Measurements from ENCODE around the gene NFX1. TPM values are rescaled to one million over a fixed set of nuclear protein-coding genes. Genes with fewer than 3 reads are reported as not detected.

The NFX1 gene
- total RNA-seq (2014; rRNA removed; shearing (Covaris generic)), result 14.0 and 21.9 TPM in 2 replicates

DNA sequence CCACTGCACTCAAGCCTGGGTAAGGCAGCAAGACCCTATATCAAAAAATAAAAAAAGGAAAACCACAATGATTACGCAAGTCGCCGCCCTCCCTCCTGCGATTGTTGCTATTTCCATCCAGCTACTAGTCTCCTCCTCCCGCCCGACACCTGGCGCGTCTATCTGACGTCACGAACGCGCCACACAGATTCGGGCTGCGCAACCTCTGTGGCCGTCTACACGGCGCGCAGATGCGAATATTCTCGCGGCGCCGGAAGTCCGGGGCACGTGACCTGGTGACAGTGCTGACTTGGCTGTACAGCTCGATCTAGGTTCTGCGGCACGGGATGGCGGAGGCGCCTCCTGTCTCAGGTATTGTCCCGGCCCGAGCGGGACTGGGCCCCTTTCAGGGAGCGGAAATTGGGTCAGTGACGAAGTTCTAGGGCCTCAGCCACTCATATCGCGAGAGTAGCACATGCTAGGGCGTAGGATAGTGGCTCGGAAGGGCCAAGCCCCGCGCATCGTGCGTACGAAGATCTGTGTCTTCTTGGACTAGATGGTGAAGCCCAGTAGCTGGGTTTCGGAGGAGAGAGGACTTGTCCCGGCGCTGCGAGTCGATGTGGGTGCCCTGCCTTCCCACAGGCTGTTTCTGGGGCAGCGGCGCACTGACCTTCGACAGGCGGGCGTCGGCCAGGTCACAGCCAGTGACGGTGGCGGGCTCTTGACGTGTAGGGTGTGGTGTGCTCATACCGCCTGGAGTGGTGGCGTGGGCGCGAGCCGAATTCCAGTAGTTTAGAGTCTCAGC lies at the start of gene NFX1:
Gene NFX1 (plus strand): TSS at position 270 of the 784 bp plus-strand sequence. CDS start 57 bp downstream, at position 327.
- no peaks in the 10 kb centered on the region for H3K27me3 ChIP-seq (ENCODE audit: control insufficient read depth, insufficient read depth, low read length)
- peaks cover 3% of the 10 kb centered on the region; the same call in 1 of the 2 replicates for H3K36me3 ChIP-seq (replicated peaks; ENCODE audit: control insufficient read depth, insufficient read depth, low read length)
- H3K4me3 ChIP-seq (ENCODE audit: insufficient read depth, low read depth, low read length), result peak within 1 kb of the TSS; percentile 96
- DNase-seq, result peak; percentile 95

- no peaks in the 10 kb centered on the region; the same call in 1 of the 2 replicates for H3K27me3 ChIP-seq (ENCODE audit: control insufficient read depth, insufficient read depth, low read length)
- no peak overlapping the region for H3K4me3 ChIP-seq (ENCODE audit: insufficient read depth, low read depth, low read length)
- no peak for DNase-seq
- H3K36me3 ChIP-seq (replicated peaks; ENCODE audit: control insufficient read depth, insufficient read depth, low read length), result no peaks in the 10 kb centered on the region
These were observed 49.0 kb upstream of the NFX1 start for GRCh38 chr9:33241298-33241697.

GRCh38 chr9:33242609-33243134 lies 47.6 kb upstream of the NFX1 start:
- Histone ChIP-seq H3K36me3 (replicated peaks; ENCODE audit: control insufficient read depth, insufficient read depth, low read length) (no peaks in the 10 kb centered on the region), H3K27me3 (ENCODE audit: control insufficient read depth, insufficient read depth, low read length) (no peaks in the 10 kb centered on the region), H3K4me3 (ENCODE audit: insufficient read depth, low read depth, low read length) (no peak overlapping the region)
- no peak for DNase-seq

- Histone ChIP-seq H3K36me3 (replicated peaks; ENCODE audit: control insufficient read depth, insufficient read depth, low read length) (no peaks in the 10 kb centered on the region), H3K4me3 (ENCODE audit: insufficient read depth, low read depth, low read length) (no peak overlapping the region), H3K27me3 (ENCODE audit: control insufficient read depth, insufficient read depth, low read length) (no peaks in the 10 kb centered on the region)
- DNase-seq, result no peak
These were observed 46.1 kb upstream of the NFX1 start for GRCh38 chr9:33244137-33244784.

DNA sequence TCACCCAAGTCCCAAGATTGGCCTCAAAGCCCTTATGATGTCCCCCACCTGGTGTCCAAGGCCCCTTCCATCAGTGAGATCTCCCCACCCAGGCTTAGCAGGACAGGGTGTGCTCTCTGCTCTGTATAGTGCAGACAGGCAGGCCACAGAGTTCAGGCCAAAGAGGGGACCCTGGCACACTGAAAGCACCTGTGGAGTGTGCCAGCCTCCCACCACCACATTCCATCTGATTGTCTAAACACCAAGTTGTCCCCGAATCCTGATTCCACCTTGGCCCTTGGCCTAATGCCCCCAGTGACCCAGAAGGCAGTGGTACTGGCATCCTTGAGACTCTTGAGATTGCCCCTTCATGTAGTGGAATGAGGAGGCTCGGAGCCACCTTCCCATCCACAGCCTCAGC lies 45.0 kb upstream of the NFX1 start:
- H3K36me3 ChIP-seq (replicated peaks; ENCODE audit: control insufficient read depth, insufficient read depth, low read length), result no peaks in the 10 kb centered on the region
- no peak overlapping the region for H3K4me3 ChIP-seq (ENCODE audit: insufficient read depth, low read depth, low read length)
- no peaks in the 10 kb centered on the region for H3K27me3 ChIP-seq (ENCODE audit: control insufficient read depth, insufficient read depth, low read length)
- DNase-seq, result no peak

DNA sequence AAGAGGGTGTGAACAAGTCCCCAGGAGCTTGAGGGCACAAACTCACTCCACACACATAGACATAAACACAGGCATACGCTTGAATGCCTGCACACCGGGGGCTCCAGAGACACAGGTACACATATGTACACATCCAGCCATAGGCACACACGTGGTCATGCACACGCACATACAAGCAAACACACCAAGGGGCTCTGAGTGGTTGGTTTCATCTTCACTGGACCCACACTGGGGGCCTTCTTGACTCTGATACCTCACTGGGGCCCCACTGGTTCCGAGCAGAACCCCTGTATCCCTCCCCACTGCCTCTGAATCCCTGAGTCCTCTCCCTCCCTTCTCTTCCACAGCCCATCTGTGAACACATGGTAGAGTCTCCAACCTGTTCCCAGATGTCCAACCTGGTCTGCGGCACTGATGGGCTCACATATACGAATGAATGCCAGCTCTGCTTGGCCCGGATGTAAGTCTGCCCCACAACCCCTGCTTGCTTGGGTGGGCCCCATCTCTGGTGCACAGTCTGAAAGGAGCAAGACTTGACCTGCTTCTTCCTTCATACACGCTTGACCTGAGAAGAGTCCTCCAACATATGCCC lies 44.0 kb upstream of the NFX1 start:
- DNase-seq, result no peak
- Histone ChIP-seq H3K36me3 (replicated peaks; ENCODE audit: control insufficient read depth, insufficient read depth, low read length) (no peaks in the 10 kb centered on the region), H3K4me3 (ENCODE audit: insufficient read depth, low read depth, low read length) (no peak overlapping the region), H3K27me3 (ENCODE audit: control insufficient read depth, insufficient read depth, low read length) (no peaks in the 10 kb centered on the region)

- DNase-seq, result no peak
- no peak overlapping the region for H3K4me3 ChIP-seq (ENCODE audit: insufficient read depth, low read depth, low read length)
- peaks cover 4% of the 10 kb centered on the region for H3K36me3 ChIP-seq (replicated peaks; ENCODE audit: control insufficient read depth, insufficient read depth, low read length)
- H3K27me3 ChIP-seq (ENCODE audit: control insufficient read depth, insufficient read depth, low read length), result no peaks in the 10 kb centered on the region
These were observed 41.7 kb upstream of the NFX1 start for GRCh38 chr9:33248606-33249005.

DNA sequence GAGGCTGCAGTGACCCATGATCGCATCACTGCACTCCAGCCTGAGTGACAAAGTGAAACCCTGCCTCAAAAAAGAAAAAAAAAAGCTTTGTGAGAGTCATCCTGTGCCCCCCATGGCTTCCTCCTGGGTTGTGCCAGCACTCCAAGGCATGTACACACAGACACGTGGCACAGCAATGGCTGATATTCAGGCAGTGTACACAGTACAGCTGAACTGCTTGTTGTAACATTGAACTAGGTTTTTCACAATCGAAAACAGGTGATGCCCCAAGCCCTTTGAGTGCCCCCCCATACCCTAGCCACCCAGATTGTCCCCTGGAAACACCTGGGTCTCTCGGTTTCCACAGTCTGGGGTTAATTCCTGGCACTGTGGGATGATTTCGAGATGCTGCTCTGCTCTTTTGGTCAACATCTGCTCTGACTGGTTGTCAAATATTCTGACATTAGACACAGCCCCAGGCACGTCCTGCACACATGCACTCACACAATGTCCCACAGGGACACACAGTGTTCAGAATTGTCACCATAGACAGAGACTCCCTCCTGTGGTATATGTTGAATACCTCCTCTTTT lies 41.1 kb upstream of the NFX1 start:
- H3K4me3 ChIP-seq (ENCODE audit: insufficient read depth, low read depth, low read length), result no peak overlapping the region
- no peaks in the 10 kb centered on the region for H3K27me3 ChIP-seq (ENCODE audit: control insufficient read depth, insufficient read depth, low read length)
- no peak for DNase-seq
- H3K36me3 ChIP-seq (replicated peaks; ENCODE audit: control insufficient read depth, insufficient read depth, low read length), result peaks cover 4% of the 10 kb centered on the region

GRCh38 chr9:33249983-33250382 lies 40.3 kb upstream of the NFX1 start:
- H3K36me3 ChIP-seq (replicated peaks; ENCODE audit: control insufficient read depth, insufficient read depth, low read length), result peaks cover 11% of the 10 kb centered on the region
- DNase-seq, result no peak
- no peak overlapping the region for H3K4me3 ChIP-seq (ENCODE audit: insufficient read depth, low read depth, low read length)
- no peaks in the 10 kb centered on the region for H3K27me3 ChIP-seq (ENCODE audit: control insufficient read depth, insufficient read depth, low read length)

GRCh38 chr9:33250458-33250995 lies 39.8 kb upstream of the NFX1 start:
- Histone ChIP-seq H3K36me3 (replicated peaks; ENCODE audit: control insufficient read depth, insufficient read depth, low read length) (peaks cover 16% of the 10 kb centered on the region), H3K4me3 (ENCODE audit: insufficient read depth, low read depth, low read length) (no peak overlapping the region), H3K27me3 (ENCODE audit: control insufficient read depth, insufficient read depth, low read length) (no peaks in the 10 kb centered on the region)
- DNase-seq, result no peak

DNA sequence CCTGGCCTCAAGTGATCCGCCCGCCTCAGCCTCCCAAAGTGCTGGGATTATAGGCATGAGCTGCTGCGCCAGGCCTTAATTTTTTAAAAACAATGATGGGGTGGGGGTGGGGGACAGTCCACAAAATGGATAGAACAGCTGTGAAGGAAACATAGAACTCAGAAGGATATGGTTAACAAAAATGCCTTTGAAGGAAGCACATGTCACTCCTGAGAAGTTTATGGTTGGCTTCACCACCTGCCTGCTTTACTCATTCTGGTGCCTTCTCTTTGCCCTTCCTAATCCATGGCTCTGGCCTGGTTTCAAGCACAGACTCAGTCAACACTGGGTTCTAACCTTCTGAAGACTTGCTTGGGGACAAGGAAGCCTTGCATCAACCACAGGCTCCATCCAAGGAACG lies 36.1 kb upstream of the NFX1 start:
- Histone ChIP-seq H3K27me3 (ENCODE audit: control insufficient read depth, insufficient read depth, low read length) (no peaks in the 10 kb centered on the region), H3K36me3 (replicated peaks; ENCODE audit: control insufficient read depth, insufficient read depth, low read length) (peaks cover 37% of the 10 kb centered on the region), H3K4me3 (ENCODE audit: insufficient read depth, low read depth, low read length) (no peak overlapping the region)
- no peak for DNase-seq

DNA sequence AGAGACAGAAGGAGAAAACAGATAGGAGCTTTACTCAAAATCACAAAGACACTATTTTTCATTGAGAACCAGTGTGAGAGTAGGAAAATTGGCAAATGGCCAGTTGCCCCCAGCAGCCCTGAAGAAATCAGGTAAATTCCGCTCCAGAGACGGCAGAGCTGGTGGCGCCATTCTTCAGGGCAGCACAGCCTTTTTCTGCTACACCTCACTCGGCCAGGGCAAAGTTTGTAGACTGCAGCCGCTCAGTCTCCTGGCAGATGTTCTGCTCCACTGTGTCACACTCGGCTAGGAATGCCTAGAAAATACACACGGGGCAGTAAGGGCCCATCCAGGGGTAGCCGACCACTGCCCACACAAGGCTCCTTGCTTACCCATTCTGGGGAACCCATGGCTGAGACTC lies 35.3 kb upstream of the NFX1 start:
- H3K4me3 ChIP-seq (ENCODE audit: insufficient read depth, low read depth, low read length), result no peak overlapping the region
- peaks cover 44% of the 10 kb centered on the region for H3K36me3 ChIP-seq (replicated peaks; ENCODE audit: control insufficient read depth, insufficient read depth, low read length)
- DNase-seq, result no peak
- H3K27me3 ChIP-seq (ENCODE audit: control insufficient read depth, insufficient read depth, low read length), result no peaks in the 10 kb centered on the region

DNA sequence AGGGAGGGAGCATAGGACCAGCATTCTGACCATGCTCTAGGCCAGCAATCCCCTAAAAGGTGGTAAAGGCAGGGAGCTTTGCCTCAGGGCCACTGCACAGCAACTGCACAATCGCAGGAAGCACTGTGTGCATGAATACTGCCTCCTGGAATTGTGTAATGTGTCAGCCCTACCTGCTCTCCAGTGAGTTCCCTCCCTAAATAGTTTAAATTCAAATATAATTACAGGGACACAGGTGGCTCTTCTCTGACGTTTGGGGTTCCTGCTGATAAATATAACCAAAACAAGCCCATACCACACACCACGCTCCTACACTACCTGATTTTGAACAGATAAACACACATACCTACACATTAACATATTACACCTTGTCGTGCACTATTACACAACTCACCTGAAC lies 34.8 kb upstream of the NFX1 start:
- DNase-seq, result no peak
- Histone ChIP-seq H3K27me3 (ENCODE audit: control insufficient read depth, insufficient read depth, low read length) (no peaks in the 10 kb centered on the region), H3K4me3 (ENCODE audit: insufficient read depth, low read depth, low read length) (no peak overlapping the region), H3K36me3 (replicated peaks; ENCODE audit: control insufficient read depth, insufficient read depth, low read length) (peaks cover 48% of the 10 kb centered on the region)

GRCh38 chr9:33256236-33256635 lies 34.1 kb upstream of the NFX1 start:
- H3K27me3 ChIP-seq (ENCODE audit: control insufficient read depth, insufficient read depth, low read length), result no peaks in the 10 kb centered on the region
- no peak overlapping the region for H3K4me3 ChIP-seq (ENCODE audit: insufficient read depth, low read depth, low read length)
- peaks cover 51% of the 10 kb centered on the region for H3K36me3 ChIP-seq (replicated peaks; ENCODE audit: control insufficient read depth, insufficient read depth, low read length)
- DNase-seq, result no peak

Measured in H7 (cell line).